ENCODE results near the gene CNKSR3. TPM values are rescaled to one million over a fixed set of nuclear protein-coding genes. Genes with fewer than 3 reads are reported as not detected.

CNKSR3 gene
- total RNA-seq, 2 donors from 2014 or later = 9.3 to 13.2 TPM

- Histone ChIP-seq H3K27ac (peak overlapping the region in 3 of 4 donors; percentile 1 to 99 (median 24)), H3K9me3 (no peaks in the 10 kb centered on the region), H3K4me3 (no peak overlapping the region), H3K4me1 (peaks cover 41% of the 10 kb centered on the region), H3K27me3 (no peaks in the 10 kb centered on the region), H3K36me3 (replicated peaks in 1 of 2; ENCODE audit: insufficient read depth in 1 of 2, low read depth in 2 of 2) (no peaks in the 10 kb centered on the region)
- WGBS, 2 donors = 47 to 65% methylated on average over 3 of the region's 3 CpGs
- DNase-seq (no peak), ATAC-seq (no peak)
- intact Hi-C loops (cut with DNase I) = no loop called here
- TF ChIP-seq POLR2A (IDR thresholded peaks at IDR 0.05) = no peak
- no peak for TF ChIP-seq CTCF (IDR thresholded peaks at IDR 0.05)
Observed at GRCh38 chr6:154514481-154514880, 4.0 kb upstream of the CNKSR3 start.

GRCh38 chr6:154513601-154514320, 3.3 kb upstream of the CNKSR3 start:
- intact Hi-C loops (cut with DNase I) = no loop called here
- Histone ChIP-seq H3K4me3 (no peak overlapping the region), H3K27me3 (no peaks in the 10 kb centered on the region), H3K9me3 (no peaks in the 10 kb centered on the region), H3K27ac (peak overlapping the region in 1 of 4 donors; percentile 99), H3K36me3 (replicated peaks in 1 of 2; ENCODE audit: insufficient read depth in 1 of 2, low read depth in 2 of 2) (no peaks in the 10 kb centered on the region), H3K4me1 (peaks cover 41% of the 10 kb centered on the region)
- 33 to 34% methylated on average over 5 of the region's 5 CpGs for WGBS, 2 donors
- DNase-seq (no peak), ATAC-seq (no peak)
- no peak for TF ChIP-seq CTCF (IDR thresholded peaks at IDR 0.05)
- no peak for TF ChIP-seq POLR2A (IDR thresholded peaks at IDR 0.05)

GRCh38 chr6:154512201-154512600, 1.7 kb upstream of the CNKSR3 start:
- DNase-seq (no peak), ATAC-seq (no peak)
- Histone ChIP-seq H3K9me3 (no peaks in the 10 kb centered on the region), H3K4me1 (peaks cover 43% of the 10 kb centered on the region), H3K27ac (peak overlapping the region; percentile 96 to 99 (median 98)), H3K36me3 (replicated peaks in 1 of 2; ENCODE audit: insufficient read depth in 1 of 2, low read depth in 2 of 2) (no peaks in the 10 kb centered on the region), H3K27me3 (no peaks in the 10 kb centered on the region), H3K4me3 (no peak overlapping the region)
- intact Hi-C loops (cut with DNase I) = no loop called here
- WGBS, 2 donors = 44 to 80% methylated on average over 1 of the region's 1 CpG
- TF ChIP-seq POLR2A (IDR thresholded peaks at IDR 0.05) = no peak
- TF ChIP-seq CTCF (IDR thresholded peaks at IDR 0.05) = no peak

GRCh38 chr6:154511791-154512190, 1.3 kb upstream of the CNKSR3 start:
- TF ChIP-seq CTCF (IDR thresholded peaks at IDR 0.05) = no peak
- TF ChIP-seq POLR2A (IDR thresholded peaks at IDR 0.05) = no peak
- H3K36me3 ChIP-seq (replicated peaks in 1 of 2; ENCODE audit: insufficient read depth in 1 of 2, low read depth in 2 of 2) = no peaks in the 10 kb centered on the region
- no peak overlapping the region for H3K4me3 ChIP-seq
- no peaks in the 10 kb centered on the region for H3K27me3 ChIP-seq
- no peaks in the 10 kb centered on the region for H3K9me3 ChIP-seq
- peaks cover 47% of the 10 kb centered on the region for H3K4me1 ChIP-seq
- peak overlapping the region; percentile 96 to 99 (median 98) for H3K27ac ChIP-seq
- WGBS, 2 donors = 4 to 15% methylated on average over 7 of the region's 7 CpGs
- ATAC-seq (no peak), DNase-seq (peak in 2 of 4 donors; percentile 20 to 21)
- intact Hi-C loops (cut with DNase I) = no loop called here

All from body of pancreas (tissue), 4 donors.